Body of pancreas (tissue), 4 donors: ENCODE data around the gene NLRP7. TPM values are rescaled to one million over a fixed set of nuclear protein-coding genes. Genes with fewer than 3 reads are reported as not detected.
"Not testable (repeated sequence)": the region's sequence is repeated elsewhere in the genome, so short reads cannot be mapped to it uniquely, and the experiment has no call there.

ENCODE experiments used
- ATAC-seq: fragments of 150-250 bp; one replicate; pipeline ENCODE4 v1.9.1; 2016
- DNase-seq, 4 donors: peaks; one replicate each; pipeline ENCODE4 v3.0.0-alpha.2; 2019
- H3K27ac ChIP-seq, 4 donors: fragments of 200-600 bp; sonication (generic); 1 replicate in 3 of 4; 2 replicates in 1 of 4; pipeline versions ENCODE4 v1.5.1 to v1.6.1; 2016 to 2019; ENCODE audit warnings: mild to moderate bottlenecking in 1 of 4, mixed read lengths in 1 of 4, moderate library complexity in 1 of 4
- H3K27me3 ChIP-seq, 2 donors: fragments of 200-600 bp; sonication (generic); one replicate each; pipeline ENCODE4 v1.6.0; 2016; ENCODE audit warnings: mild to moderate bottlenecking in 1 of 2
- H3K36me3 ChIP-seq, 2 donors: fragments of 200-600 bp; sonication (generic); replicated peaks in 1 of 2; 2 replicates each; pipeline ENCODE4 v1.5.1; 2016; ENCODE audit warnings: low read depth in 2 of 2; ENCODE audit not compliant: insufficient read depth in 1 of 2
- H3K4me1 ChIP-seq: fragments of 200-600 bp; sonication (generic); one replicate; pipeline ENCODE4 v1.6.0; 2016
- H3K4me3 ChIP-seq, 2 donors: fragments of 200-600 bp; sonication (generic); 1 replicate in 1 of 2; 2 replicates in 1 of 2; pipeline ENCODE4 v1.5.1; 2016 to 2019
- H3K9me3 ChIP-seq, 3 donors: fragments of 200-600 bp; sonication (generic); 1 replicate in 2 of 3; 2 replicates in 1 of 3; pipeline ENCODE4 v1.5.1; 2016
- POLR2A ChIP-seq, 3 donors: fragments of 450-650 bp; IDR thresholded peaks; one replicate each; pipeline ENCODE4 v1.6.1; 2016; ENCODE audit warnings: antibody characterized with exemption in 3 of 3, mild to moderate bottlenecking in 2 of 3
- WGBS, 2 donors: methylation state at CpG; one replicate each; pipeline ENCODE4 v1.1.5; 2017; 5-methylcytosine and 5-hydroxymethylcytosine counted together
- intact Hi-C: fragments of 100-400 bp; cut with DNase I; formaldehyde crosslinking; loops from one replicate; pipeline ENCODE4 v1.15.1; 2023
- total RNA-seq, 2 donors: library from RNA; depleted of rRNA; stranded (reverse); fragments of >200 nt; gene quantifications; one replicate each; pipeline ENCODE4 v1.1.0, GENCODE V29; 2016
- TF ChIP-seq, protein P1 (sequence below), 7 experiments: fragments of 450-650 bp in 4 of 7; fragments of 200-600 bp in 3 of 7; sonication (generic) in 3 of 7; IDR thresholded peaks; one replicate each; pipeline ENCODE4 v1.5.1; 2016 to 2019; ENCODE audit warnings: antibody characterized with exemption in 7 of 7

Gene NLRP7
- total RNA-seq, 2 donors from 2014 or later, result not detected

DNA sequence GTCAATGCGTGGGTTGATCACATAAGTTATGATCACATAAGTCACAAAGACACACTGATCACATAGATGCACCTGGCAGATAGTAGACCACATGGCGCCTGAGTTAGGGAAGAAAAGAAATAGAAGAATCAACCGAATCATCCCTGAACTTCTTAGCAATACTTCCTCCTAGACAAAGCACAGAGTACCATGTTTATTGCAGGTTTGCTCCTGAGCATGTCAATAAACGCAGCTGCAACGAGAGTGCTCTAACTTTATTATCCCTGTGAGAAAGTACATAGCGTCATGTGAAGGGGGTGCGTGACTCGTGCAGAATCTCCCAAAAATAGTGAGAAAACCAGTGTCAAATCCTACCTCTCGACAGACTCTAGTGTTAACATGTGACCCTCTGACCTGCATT lies 24.1 kb downstream of the NLRP7 start:
- Histone ChIP-seq H3K27me3 (no peaks in the 10 kb centered on the region), H3K9me3 (no peaks in the 10 kb centered on the region), H3K36me3 (no peaks in the 10 kb centered on the region), H3K4me3 (no peak overlapping the region), H3K4me1 (no peaks in the 10 kb centered on the region), H3K27ac (no peak overlapping the region)
- 49 to 55% methylated on average over 9 of the region's 9 CpGs for WGBS, 2 donors
- DNase-seq, result no peak
- TF ChIP-seq POLR2A (IDR thresholded peaks at IDR 0.05), result no peak
- TF ChIP-seq, protein P1, sequence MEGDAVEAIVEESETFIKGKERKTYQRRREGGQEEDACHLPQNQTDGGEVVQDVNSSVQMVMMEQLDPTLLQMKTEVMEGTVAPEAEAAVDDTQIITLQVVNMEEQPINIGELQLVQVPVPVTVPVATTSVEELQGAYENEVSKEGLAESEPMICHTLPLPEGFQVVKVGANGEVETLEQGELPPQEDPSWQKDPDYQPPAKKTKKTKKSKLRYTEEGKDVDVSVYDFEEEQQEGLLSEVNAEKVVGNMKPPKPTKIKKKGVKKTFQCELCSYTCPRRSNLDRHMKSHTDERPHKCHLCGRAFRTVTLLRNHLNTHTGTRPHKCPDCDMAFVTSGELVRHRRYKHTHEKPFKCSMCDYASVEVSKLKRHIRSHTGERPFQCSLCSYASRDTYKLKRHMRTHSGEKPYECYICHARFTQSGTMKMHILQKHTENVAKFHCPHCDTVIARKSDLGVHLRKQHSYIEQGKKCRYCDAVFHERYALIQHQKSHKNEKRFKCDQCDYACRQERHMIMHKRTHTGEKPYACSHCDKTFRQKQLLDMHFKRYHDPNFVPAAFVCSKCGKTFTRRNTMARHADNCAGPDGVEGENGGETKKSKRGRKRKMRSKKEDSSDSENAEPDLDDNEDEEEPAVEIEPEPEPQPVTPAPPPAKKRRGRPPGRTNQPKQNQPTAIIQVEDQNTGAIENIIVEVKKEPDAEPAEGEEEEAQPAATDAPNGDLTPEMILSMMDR (IDR thresholded peaks at IDR 0.05), result no peak
- intact Hi-C loops, result no loop called here
- no peak for ATAC-seq

DNA sequence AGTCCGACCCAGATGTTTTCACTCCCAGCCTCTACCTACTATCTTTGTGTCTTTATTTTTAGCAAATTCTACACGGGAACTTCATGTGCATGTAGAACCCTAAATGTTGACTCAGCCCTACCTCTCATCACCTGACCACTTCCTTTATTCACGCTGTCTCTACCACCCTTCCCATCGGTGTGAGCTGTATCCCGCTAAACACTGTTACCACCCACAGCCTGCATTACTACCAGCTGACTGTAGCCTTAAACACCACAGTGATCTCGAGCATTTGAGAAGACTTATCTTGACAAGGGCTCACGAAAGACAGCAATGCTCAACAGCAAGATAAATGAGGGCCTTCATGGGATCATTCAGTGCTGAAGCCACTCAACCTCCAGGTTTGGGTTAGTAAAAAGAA lies 26.2 kb downstream of the NLRP7 start:
- DNase-seq, result no peak
- intact Hi-C loops, result no loop called here
- no peaks in the 10 kb centered on the region for H3K4me1 ChIP-seq
- ATAC-seq, result no peak
- TF ChIP-seq, protein P1 (IDR thresholded peaks at IDR 0.05), result no peak
- no peak for TF ChIP-seq POLR2A (IDR thresholded peaks at IDR 0.05)
- WGBS, 2 donors, result 44 to 48% methylated on average over 7 of the region's 7 CpGs
- no peak overlapping the region for H3K27ac ChIP-seq
- no peaks in the 10 kb centered on the region for H3K36me3 ChIP-seq
- H3K4me3 ChIP-seq, result no peak overlapping the region
- no peaks in the 10 kb centered on the region for H3K27me3 ChIP-seq
- no peaks in the 10 kb centered on the region for H3K9me3 ChIP-seq

- H3K27ac ChIP-seq, H3K36me3 ChIP-seq, ATAC-seq, H3K27me3 ChIP-seq, H3K9me3 ChIP-seq, H3K4me3 ChIP-seq, intact Hi-C loops, DNase-seq, H3K4me1 ChIP-seq: not testable (repeated sequence)
- TF ChIP-seq, protein P1 (IDR thresholded peaks at IDR 0.05), result peak in 6 of 7 experiments; percentile 13 to 34 (median 24)
- WGBS, 2 donors, result 27 to 45% methylated on average over 13 to 17 of the region's 24 CpGs
These were observed 27.4 kb downstream of the NLRP7 start for GRCh38 chr19:54919646-54920563.

DNA sequence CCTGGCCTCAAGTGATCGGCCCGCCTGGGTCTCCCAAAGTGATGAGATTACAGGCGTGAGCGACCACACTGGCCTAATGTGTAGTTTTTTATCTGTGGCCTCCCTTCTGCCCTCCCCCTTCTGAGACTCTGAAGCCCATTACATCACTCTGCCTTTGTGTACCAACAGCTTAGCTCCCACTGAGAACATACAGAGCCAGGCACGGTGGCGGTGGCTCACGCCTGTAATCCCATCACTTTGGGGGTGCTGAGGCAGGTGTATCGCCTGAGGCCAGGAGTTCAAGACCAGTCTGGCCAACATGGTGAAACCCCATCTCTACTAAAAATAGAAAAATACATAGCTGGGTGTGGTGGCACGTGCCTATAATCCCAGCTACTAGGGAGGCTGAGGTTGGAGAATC lies 28.8 kb downstream of the NLRP7 start:
- H3K36me3 ChIP-seq, result no peaks in the 10 kb centered on the region
- no peak for DNase-seq
- ATAC-seq, result no peak
- no peak overlapping the region for H3K27ac ChIP-seq
- H3K4me1 ChIP-seq, result no peaks in the 10 kb centered on the region
- WGBS, 2 donors, result 48 to 58% methylated on average over 9 of the region's 9 CpGs
- H3K27me3 ChIP-seq, result no peaks in the 10 kb centered on the region
- no peak for TF ChIP-seq POLR2A (IDR thresholded peaks at IDR 0.05)
- TF ChIP-seq, protein P1 (IDR thresholded peaks at IDR 0.05), result no peak
- intact Hi-C loops, result no loop called here
- no peak overlapping the region for H3K4me3 ChIP-seq
- H3K9me3 ChIP-seq, result no peaks in the 10 kb centered on the region

GRCh38 chr19:54916822-54917221 lies 30.5 kb downstream of the NLRP7 start:
- Histone ChIP-seq H3K27me3 (no peaks in the 10 kb centered on the region), H3K4me3 (no peak overlapping the region), H3K4me1 (no peaks in the 10 kb centered on the region), H3K36me3 (no peaks in the 10 kb centered on the region), H3K9me3 (no peaks in the 10 kb centered on the region), H3K27ac (no peak overlapping the region)
- intact Hi-C loops, result no loop called here
- no peak for ATAC-seq
- WGBS, 2 donors, result 56 to 57% methylated on average over 11 of the region's 11 CpGs
- TF ChIP-seq, protein P1 (IDR thresholded peaks at IDR 0.05), result no peak
- TF ChIP-seq POLR2A (IDR thresholded peaks at IDR 0.05), result no peak
- DNase-seq, result no peak

- H3K4me3 ChIP-seq, H3K36me3 ChIP-seq, H3K9me3 ChIP-seq, DNase-seq, H3K27ac ChIP-seq, intact Hi-C loops, H3K27me3 ChIP-seq, H3K4me1 ChIP-seq, ATAC-seq: not testable (repeated sequence)
- 36 to 42% methylated on average over 3 to 4 of the region's 5 CpGs for WGBS, 2 donors
These were observed 39.4 kb downstream of the NLRP7 start for GRCh38 chr19:54907899-54908298.
